UCSD-AML1 (cell line): ENCODE data around the gene FAM219A.

Source experiments
- DNase-seq: peaks from one replicate; lab custom pipeline; 2025; ENCODE audit not compliant: unreplicated experiment; lab: John Stamatoyannopoulos, UW

FAM219A gene

DNA sequence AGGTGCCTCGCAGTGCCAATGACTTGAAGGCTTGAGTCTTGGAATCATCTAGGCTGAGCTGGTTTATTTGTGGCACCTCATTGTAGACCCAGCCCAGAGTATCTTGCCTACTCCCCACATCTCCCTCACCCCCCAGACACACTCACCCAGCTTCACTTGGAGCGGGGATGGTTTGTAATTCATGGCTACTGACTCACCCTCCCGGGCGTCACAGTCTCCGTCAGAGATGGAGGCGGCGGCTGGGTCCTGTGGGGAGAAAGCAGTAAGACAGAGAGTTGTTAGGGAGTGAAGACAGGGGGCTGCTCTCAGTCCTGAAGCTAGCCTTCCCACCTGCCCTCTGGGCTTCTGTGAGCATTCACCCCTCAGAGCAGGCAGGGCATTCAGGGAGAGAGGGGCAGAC is 52.7 kb downstream of the FAM219A start:
- DNase-seq = no peak

DNA sequence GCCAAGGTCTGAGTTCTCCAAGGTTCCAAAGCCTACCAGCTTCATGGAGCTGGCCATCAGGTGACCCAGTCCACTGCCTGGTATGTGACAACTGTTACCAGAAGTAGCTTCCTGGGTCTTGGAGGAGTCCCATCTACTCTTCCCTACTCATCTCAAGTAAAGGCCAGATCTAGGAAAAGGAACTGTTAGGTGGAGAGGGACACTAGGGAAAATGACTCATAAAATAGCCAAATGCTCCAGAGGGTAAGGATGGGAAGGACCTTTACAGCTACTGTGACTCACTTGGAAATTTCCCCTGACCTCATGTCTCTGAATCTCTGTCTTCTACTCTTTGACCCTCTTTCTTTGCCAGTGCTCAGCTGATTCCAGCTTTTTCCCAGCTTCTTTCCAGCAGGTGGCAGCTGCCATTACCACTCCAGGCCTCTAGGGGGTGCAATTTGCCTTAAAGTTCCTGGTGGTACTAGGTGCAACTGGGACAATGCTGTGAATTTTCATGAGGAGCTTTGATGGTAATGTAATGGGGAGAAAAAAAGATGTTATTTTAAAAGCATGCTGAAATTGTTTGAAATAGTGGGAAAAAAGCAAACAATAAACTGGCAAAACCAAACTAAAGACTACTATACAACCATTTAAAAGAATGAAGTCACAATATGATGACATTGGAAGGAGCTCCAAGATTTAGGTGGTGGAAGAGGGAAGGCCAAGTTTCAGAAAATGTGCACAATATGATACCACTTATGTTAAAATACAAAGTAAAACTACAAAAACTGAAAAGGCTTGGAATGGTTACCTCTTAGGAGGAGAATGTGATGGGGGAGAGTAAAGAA is 54.6 kb downstream of the FAM219A start:
- peak; percentile 49 for DNase-seq

DNA sequence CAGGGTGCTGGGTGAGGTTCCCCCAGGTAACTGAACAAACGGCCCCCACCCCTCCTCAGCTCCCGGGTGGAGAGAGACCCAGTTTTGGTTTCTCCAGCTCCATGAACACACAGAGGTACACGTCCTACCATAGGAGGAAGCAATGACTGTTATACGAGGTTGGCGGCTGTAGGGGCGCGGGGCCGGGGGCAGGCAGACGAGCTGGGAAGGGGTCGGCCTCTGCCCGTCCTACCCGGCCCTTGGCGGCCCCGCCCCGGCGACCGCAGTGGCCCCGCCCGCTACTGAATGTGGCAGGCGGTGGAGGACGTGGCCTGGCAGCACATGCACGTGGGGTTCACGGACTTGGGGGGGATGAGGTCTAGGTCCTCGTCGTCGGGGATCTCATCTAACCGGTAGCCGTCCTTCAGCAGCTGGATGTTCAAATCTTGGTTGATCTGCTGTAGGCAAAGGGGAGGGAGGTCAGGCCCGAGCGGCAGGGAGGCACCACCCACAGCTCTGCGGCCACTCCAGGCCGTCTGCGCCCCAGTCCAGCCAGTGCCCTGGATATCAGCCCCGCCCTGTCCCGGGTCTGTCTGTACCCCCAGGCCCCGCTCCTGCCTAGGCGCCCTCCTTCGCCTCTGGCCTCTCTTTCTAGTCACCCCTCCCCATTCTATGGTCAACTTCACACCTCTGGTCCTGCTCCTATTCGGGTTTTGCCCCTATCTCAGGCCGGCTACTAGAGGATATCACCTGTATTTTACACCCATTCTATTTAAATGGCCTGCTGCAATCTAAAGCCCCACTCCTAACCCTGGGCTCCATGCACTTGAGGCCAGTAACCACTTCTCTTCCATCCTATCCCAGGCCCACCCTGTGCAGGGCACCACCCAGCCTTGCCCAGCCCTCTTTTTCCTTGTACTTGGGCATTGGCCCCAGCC is 57.4 kb downstream of the FAM219A start:
- DNase-seq = no peak

DNA sequence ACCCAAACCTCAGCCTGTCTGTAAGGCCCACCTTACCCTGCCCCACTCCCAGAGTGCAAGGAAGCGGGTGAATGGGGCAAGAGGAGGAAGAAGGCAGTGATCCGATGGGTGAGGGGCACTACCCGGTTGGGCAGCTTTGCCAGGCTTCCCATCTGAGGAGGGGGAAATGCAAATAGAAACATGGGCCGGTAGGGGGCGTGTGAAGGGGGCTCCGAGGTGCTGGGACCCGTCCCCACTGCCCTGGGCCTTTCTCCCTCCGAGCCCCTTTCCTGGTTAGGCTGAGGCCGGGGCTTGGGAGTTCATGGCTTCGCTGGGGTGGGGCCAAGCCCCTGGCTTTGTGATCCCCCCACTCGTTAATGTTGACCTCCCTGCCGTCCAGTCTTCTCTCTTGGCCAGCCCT is 58.1 kb downstream of the FAM219A start:
- no peak for DNase-seq

DNA sequence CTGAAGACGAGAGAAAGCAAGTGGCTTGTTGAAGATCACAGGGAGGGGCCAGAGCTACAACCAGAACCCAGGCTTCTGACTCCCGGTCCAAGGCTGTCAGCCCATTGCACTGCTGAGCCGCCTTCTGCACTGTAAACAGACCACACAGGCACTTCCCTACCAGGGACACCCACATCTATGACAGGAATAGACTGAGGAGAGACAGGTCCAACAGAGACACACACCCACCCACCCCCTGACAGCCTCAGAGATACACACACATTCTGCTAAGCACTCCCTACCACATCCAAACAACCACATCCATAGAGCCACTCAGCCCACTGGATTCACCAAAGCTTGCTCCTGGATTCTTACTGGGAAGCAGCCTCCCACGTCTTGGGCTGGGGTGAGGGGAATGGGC is 58.6 kb downstream of the FAM219A start:
- DNase-seq = no peak

DNA sequence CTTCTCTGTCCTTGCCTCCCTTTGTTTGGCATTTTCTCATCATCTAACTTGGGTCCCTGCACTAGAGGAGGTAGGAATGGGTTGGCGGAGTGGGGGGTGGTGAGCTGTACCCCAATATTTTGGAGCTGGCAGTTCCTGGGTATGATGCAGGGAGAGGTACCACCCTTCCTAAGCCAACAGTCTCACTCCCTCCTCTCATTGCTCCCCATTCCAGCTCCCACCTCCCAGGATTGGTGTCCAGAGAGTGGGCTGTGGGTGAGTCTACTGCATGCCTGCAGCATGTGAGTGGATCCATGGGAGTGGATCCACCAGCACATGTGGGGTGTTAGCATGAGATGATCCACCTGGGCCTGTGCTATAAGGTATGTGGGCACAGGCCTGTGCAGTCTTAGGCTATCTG is 59.5 kb downstream of the FAM219A start:
- DNase-seq = no peak

DNA sequence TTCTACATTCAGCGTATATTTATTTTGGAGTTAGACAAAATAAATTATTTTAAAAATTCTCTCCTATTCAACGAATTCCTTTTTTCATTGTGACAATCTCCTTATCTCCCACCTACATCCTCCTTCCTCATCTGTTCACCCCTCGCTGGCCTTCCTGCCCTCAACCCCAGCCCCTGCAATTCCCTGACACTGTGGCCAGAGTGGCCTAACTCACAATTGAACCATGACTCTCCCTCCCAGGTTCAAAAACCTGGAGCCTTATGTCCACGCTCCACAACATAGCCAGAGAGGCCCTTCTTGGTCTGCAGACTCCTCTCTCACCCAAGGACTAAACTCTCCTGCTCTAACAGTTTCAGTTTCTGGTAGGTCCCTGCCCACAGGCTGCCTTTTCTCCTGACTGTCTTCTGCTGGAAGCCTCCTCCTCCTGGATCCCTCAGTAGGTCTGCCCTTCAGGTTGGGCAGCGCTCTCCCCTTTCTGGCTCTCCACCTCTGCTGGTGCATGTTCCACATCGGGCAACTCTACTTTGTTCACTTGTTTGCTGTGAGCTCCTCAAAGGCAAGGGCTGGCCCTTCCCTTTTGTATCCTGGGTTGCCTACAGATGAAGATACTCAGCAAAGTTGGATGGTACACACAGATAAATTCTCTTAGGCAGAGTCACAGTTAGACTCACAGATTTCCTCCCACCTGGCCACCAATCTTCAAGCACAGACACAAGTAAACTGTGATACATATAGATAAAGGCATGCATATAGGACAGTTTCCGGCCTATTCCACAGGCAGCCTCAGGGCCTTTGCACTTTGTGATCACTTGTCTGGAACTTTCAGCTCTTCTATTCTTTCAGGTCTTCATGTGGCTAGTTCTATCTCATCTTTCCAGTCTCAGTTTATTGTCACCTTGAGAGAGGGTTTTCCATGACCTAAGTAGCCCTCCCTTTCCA is 61.8 kb downstream of the FAM219A start:
- no peak for DNase-seq

DNA sequence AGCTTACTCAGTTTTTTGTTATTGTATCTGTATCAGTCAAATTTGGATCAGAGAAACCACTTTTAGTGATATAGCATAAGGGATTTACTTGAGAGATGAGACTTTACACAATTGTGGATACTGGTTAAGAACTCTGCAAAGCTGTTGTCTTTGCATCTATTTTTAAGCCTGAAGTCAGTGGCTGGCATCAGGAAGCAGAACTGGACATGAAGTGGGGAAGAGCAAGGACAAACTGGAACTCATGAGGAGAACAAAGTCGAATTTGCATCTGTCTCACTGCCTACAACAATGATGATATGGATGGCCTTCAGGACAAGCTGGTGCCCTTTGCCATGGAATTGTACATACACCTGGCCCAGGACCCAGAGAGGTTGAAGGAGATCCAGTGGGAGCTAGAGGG is 65.9 kb downstream of the FAM219A start:
- no peak for DNase-seq

DNA sequence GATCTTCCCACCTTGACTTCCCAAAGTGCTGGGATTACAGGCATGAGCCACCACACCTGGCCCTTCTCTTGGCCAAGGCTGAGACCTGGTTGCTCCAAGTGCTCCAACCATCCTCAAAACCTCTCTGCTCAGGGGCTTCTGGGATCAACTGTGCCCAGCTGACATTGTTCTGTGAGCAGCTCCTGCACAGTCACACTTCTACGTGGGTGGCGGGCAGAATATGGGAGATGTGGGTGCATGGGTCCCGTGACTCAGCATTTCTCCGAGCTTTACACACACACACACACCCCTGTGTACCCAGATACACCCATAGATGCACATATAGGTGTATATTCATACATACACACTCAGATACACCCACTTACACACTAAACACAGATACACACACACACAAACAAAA is 71.1 kb downstream of the FAM219A start:
- DNase-seq = no peak

DNA sequence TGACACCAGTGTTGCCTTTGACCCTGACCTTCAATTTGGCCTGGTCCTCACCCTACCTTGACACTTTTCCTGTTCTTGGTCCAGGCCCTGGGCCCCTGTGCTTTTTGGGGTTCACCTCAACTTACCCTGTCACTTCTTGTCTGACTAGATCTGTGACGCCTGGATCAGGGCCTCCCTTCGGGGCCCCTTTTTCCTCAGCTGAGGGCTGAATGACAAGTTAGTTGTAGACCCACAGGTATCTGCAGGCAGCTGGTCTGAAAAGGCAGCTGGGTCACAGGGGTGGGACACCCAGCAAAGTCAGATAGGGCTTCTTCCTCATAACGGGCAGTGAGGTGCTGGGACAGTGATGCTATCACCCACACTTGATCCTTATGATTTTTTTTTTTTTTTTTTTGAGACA is 71.7 kb downstream of the FAM219A start:
- DNase-seq = no peak

DNA sequence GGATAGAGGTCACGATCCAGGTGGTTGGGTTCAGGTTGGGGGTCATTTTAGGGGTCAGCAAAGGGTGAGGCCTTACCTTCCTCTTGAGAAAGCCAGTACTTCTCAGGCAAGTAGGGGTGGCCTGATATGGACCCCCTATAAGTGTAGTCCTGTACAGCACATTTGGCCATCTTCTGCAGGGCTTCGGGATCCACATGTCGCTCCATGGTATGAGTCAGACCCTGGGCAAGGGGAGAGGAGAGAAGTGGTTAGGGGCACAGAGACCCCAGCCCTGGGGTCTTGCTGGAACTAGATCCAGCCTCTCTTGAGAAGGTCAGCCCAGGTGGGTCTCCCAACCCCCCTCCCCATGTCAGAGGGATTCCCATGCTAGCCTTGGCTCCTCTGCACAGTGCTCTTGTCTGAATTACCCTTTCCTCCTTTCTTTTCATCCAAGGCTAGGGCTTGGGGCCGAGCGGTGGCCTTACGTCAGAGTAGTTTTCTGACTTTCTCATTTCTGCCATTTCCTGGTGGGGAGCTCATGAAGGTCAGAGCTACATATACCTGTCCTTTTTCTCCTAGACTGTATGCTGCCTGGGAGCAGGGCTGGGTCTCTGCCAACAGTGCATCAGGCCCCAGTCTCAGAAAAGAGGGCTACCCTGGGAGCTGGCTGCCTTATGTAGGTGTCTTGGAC is 72.7 kb downstream of the FAM219A start:
- DNase-seq = no peak

DNA sequence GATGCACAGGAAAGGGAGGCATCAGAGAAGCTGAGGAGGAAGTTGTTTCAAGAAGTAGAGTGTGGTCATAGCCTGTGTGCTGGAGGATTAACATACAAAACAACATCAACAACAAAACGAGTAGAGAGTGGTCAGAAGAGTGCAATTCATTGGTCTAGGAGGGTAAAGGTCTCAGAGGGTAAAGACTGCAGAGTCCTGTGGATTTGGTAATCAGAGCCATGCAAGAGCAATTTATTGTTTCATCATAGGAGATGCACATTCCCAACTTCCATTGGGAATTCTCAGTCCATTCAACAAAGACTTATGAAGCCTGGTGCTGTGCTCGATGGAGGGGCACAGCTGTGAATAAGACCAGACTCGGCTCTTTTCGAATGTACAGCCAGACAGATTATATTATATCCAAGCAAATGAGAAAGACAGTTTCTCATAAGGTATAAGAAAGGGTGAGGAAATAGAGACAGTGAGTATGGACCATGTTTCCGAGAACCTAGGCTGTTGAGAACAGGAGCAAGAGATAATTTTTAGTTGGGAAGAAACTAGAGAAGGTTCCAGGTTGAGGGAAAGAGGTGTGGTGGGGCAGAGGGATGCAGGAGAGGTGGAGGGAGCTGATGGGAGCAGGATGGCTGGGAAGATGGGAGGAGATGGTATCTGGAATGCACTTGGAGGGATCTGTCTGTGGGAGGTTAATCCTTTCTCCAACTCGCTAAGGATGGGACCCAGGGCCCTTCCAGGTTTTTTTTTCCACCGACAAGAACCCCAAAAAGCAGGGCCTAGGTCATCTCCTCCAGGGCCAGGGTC is 73.8 kb downstream of the FAM219A start:
- DNase-seq = no peak

DNA sequence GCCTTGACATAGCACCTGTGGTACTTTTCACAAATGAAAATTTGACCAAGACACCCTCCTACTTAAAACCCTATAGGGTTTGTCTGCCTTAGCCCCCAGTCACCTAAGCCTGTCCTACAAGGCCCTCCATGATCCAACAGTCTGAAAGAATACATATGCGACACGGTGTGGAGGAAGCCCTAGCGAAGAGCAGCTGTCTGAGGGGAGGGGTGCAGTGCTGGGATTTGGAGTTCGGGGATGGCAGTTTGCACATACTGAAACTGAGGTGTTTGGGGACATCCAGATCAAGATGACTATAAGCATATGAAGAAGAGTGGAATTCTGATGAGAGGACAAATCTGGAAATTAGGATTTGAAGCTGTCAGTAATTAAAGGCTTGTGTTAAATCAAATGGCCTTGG is 74.5 kb downstream of the FAM219A start:
- DNase-seq = no peak

DNA sequence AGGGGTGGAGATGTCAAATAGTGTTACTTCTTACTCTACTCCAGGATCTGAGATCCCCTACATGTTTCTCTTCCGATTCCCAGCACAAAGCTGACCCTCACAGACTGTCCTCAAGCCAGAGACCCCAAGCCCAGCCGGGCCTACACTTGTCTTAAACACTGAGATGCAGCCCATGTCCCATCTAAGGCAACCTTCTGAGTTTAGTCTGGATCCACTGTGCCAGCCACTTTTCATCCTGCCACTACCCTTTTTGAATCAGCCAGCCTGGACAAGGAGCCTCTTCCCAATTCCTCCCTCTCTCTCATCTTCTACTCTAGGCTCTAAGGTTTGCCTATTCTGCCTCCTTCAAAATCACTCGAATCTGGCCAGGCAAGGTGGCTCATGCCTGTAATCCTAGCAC is 75.5 kb downstream of the FAM219A start:
- no peak for DNase-seq

DNA sequence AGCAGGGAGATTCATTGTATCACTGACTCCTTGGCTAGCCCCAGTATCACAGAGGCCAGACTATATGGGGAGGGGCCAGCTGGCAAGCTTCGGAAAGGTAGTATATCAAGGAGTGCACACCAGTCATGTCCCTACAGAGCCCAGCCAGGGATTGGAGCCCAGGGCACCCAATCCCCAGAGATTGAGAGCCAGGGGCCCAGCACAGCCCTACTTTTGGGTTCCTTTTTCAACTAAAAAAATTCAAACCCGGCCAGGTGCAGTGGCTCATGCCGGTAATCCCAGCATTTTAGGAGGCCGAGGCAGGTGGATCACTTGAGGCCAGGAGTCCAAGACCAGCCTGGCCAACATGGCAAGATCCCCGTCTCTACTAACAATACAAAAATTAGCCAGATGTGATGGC is 76.3 kb downstream of the FAM219A start:
- no peak for DNase-seq

DNA sequence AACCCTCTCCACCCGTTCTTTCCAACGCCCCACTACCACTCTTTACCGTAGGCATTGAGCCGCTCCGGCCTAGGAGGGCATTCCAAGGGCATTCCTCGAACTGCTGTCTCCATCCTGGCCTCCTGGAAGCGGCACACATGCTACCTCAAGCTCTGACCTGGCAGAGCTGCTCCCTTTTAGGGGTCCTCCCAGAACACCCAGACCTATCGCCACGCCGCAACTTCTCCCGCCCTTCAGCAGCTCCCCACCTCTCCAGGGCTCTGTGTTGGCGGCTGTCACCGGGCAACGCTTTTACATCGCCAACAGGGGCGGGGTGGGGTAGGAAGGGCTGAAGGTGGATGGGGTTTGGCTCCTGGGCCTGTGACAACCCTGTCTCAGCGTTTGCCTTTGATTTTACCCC is 77.0 kb downstream of the FAM219A start:
- DNase-seq = no peak

DNA sequence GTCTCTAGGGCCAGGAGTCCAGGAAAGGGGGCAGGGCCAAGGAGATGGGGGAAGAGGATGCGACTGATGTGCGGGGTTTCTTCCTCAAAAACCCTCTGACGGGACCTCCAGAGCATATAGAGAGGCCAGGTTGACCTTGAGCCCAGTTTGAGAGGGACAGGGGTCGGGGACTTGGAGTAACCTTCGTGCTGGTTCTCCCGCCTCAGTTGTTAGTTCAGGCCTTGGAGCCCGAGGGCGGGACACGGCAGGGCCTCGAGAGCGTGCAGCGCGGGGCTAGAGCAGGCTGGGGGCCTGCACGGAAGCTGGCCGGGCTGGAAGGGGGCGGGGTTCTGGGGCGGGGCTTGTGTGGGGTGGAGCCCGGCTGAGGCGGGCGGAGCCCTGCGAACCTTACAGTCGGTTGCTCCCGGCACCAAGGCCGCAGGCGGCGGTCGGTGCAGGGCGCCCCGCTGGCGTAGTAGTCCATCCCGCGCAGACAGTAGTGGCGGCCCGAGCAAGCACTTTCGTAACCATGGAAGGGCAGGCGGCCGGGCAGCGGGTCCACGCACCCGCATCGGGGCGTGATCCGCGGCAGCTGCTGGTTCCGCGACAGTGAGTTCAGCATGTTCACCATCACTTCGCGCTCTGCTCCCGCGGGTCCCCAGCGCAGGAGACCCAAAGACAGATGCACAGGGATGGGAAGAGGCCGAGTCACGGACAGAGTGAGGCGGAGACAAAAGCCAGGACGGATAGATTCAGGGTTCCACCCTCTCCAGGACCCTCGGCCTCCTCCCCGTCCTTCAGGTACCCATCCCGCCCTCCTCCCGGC is 77.7 kb downstream of the FAM219A start:
- DNase-seq = no peak

DNA sequence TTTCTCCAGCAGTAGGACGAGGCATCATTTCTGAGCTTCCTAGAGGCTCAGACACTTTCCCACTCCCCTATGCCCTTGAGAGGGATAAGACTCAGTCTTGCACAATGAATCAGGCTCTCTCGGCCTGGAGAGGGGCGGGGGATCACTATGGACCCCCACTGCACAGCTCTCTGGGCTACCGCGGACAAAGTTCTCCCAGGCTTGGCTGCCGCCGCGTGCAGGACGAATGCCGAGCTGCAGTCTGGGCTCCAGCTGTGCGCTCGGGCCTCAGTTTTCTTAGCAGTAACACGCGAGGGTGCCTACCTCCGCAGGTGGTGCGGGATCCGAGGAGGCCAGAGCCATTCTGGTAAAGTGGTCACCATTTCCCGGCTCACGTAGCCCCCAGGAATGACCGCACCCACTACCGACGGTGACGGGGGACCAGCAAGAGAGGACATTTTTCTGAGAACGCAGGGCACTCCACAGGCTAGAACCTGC is 78.3 kb downstream of the FAM219A start:
- no peak for DNase-seq
